ENCODE results near the gene MYL5.

Gene MYL5

DNA sequence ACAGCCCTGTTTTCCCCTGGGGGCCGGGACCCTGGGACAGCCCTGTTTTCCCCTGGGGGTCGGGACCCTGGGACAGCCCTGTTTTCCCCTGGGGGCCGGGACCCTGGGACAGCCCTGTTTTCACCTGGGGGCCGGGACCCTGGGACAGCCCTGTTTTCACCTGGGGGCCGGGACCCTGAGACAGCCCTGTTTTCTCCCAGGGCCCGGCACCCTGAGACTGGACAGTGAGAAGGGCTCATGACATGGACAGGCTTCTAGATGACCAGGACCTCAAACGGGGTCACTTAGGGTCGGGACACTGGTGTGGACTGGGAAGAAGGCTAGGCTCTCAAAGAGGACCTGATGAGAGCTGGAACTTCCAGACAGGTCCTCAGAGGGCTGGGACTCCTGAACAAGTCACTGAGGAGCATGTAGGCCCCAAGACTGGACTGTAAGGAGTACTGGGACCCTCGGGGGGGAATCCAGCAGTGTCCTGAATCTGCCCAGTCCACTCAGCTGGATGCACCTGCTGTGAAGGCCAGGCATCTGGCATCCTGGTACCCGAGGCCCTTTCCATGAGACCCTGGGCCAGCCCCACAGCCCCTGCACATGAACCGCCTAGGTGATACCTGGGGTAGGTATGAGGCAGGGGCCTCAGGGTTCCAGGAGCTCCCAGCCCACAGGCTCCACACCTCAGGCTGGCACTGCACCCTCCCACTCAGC, 33.7 kb downstream of the MYL5 start:
- DNase-seq (ENCODE audit: low read depth) = no peak

DNA sequence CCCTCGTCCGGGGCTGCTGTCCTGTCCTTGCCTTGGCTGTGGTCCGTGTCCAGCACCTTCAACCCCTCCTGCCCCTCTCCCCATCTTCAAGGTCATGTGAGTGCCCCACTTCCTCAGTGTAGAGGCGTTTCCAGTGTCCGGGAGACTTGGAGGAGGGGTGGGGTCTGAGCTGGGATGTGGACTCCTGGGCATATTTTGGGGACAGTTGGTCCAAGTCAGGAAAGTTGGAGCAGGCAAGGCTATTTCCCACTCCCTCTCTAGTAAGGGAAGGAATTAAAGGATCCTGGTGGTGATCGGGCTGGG, 34.2 kb downstream of the MYL5 start:
- no peak for DNase-seq (ENCODE audit: low read depth)

DNA sequence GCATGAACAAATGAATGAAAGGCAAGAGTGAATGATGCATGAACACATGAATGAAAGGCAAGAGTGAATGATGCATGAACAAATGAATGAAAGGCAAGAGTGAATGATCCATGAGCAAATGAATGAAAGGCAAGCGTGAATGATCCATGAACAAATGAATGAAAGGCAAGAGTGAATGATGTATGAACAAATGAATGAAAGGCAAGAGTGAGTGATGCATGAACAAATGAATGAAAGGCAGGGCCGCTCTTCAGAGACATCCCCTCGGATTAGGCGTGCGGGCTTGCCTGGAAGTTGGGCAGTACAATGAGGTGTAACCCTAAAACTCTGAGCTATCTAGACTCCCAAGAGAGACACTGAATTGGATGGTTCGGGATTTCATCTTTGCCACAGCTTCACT, 35.0 kb downstream of the MYL5 start:
- no peak for DNase-seq (ENCODE audit: low read depth)

DNA sequence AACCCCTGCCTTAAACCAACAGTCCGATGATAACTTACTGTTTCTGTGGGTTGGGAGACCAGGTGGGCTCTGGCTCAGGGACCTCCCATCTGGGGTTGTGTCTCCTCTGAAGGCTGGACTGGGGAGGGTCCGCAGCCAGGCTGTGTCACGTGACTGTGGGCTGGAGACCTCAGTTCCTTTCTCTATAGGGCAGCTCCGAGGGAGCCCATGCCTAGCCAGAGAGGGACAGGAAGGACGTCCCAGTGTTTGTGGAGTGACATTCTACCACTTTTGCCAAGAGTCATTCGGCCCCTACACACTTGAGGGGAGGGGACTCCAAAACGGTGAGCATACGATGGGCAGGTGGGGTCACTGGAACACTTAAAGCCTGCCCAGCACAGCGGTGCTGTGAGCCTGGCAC, 35.8 kb downstream of the MYL5 start:
- no peak for DNase-seq (ENCODE audit: low read depth)

DNA sequence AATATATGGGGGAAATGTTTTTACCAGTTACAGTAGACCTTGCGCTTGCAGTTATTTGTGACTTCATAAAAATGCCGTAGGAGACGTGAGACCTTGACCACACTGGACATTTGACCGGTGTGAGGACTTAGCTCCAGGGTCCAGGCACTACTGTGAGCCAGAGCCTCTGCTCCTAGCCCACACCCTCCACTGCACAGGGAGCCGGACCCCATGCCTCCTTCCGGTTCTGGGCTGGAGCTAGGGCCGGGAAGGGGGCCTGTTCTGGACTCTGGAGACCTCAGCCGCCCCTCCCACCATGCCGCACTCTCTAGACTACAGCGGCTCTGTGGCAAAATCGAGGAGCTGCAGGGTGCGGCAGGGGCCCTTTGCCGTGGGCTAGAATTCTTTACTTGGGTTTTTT, 36.6 kb downstream of the MYL5 start:
- DNase-seq (ENCODE audit: low read depth) = no peak

DNA sequence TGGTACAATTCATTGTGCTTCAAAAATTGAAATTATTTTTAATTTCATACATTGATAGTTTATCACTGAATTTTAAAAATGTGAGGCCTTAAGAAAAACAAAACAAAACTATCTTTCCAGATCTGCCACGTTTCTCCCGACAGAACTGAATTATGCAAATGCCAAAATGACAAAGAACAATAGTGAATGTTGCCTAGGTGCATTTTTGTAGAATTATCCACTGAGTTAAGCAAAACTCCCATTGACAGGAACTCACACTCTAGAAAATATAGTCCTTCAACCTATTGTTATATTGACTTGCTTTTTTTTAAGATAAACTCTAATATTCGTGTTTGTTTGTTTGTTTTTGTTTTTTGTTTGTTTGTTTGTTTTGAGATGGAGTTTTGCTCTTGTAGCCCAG, 37.8 kb downstream of the MYL5 start:
- DNase-seq (ENCODE audit: low read depth) = no peak

DNA sequence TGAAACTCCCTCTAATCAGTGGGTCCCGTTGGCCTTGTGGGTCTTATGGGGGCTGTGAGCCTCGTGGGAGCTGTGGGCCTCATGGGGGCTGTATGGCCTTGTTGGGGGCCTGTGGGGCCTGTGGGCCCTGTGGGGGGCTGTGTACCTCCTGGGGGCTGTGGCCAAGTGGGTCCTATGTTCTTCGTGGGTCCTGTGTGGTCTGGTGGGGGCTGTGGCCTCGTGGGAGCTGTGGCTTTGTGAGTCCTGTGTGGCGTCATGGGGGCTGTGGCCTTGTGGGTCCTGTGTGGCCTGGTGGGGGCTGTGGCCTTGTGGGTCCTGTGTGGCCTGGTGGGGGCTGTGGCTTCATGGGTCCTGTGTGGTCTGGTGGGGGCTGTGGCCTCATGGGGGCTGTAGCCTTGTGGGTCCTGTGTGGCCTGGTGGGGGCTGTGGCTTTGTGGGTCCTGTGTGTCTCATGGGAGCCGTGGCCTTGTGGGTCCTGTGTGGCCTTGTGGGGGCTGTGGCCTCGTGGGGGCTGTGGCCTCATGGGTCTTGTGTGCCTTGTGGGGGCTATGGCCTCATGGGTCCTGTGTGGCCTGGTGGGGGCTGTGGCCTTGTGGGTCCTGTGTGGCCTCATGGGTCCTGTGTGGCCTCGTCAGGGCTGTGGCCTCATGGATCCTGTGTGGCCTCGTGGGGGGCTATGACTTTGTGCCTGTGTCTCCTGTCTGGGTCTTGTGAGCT, 38.7 kb downstream of the MYL5 start:
- no peak for DNase-seq (ENCODE audit: low read depth)

DNA sequence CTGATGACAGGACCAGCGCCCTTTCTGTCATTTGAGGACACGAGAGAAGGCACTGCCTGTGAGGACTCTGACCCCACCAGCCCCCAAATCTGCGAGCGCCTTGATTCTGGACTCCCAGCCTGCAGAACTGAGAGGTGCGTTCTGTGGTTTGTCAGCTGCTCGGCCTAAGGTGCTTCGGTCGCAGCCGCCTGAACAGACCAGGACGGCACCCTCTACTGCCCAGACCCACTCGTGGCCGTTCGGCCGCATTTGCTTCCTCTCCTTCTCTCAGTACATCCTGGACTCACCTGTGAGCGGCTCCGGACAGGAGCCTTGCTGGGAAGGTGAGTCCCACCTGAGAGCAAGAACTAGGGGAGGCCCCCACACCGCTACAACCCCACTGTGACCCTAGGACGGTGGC, 39.7 kb downstream of the MYL5 start:
- DNase-seq (ENCODE audit: low read depth) = no peak

DNA sequence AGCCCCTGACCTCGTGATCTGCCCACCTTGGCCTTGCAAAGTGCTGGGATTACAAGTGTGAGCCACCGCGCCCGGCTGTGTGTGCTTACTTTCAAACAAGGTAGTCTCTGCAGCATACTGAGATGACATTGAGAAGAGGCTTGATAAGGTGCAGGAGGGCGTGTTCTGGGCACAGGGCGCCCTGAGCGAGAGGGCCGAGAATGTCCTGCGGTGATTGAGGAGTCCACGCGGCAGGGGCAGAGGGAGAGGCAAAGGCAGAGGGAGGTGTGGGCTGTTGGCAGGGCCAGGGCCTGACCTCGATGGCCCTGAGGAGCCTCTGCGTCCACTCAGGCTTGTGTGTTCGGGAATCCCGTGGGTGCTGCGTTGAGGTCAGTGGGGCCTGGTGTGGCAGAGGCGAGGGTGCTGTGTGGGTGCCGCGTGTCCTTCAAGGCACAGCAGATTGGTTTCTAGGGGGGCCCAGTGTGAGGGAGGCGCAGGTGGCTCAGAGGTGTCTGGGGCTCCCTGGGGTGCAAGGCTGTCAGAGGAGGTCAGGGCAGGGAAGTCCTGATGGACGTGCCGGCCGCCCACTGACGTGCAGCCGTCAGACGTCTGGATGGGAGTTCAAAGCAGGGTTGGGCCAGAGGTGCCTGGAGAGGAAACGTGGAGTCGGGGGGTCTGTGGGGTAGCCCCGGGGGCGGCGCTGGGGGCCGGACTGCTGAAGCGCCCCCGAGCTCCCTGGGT, 43.4 kb downstream of the MYL5 start:
- no peak for DNase-seq (ENCODE audit: low read depth)

DNA sequence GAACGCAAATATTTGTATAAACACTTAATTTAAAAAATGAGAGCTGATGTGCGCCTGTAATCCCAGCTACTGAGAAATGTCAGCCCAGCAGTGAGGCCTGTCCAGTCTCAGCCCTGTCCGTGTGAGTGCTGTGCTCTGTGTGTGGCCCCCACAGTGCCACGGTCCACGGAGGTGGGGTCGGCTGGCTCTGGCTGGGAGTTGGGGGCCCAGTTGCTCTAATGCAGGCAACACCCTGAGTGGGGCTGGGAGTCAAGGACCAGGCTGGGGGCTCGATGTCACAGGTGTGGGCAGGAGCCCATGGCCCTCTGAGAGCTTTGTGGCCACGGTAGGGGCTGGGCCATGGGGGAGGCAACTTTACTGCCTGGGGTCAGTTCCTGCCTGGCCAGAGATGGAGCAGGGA, 44.1 kb downstream of the MYL5 start:
- no peak for DNase-seq (ENCODE audit: low read depth)

DNA sequence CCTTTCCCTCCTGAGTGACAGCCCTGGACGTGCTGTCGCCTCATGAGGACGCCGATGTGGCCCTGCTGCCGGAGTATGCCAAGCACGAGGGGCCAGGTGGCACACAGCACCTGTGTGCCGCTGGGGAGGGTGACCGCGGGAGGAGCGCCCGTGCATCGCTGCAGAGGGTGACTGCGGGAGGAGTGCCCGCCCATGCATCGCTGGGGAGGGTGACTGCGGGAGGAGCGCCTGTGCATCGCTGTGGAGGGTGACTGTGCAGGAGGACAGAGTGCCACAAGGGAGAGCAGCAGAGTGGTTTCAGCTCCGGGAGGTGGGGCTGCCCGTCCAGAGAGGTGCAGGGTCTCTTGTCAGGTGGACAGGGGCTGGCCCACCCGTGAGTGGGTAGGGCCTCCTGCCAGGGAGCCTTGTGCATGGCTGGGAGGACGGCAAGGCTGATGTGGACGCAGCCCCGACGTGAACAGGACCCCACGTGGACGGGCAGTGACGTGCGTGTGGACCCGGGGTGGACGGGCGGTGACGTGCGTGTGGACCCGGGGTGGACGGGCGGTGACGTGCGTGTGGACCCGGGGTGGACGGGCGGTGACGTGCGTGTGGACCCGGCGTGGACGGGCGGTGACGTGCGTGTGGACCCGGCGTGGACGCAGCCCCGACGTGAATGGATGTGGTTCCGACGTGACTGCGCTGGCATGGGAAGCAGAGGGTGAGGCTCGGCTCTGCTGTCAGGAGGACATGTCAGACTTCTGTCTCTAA, 45.9 kb downstream of the MYL5 start:
- no peak for DNase-seq (ENCODE audit: low read depth)

DNA sequence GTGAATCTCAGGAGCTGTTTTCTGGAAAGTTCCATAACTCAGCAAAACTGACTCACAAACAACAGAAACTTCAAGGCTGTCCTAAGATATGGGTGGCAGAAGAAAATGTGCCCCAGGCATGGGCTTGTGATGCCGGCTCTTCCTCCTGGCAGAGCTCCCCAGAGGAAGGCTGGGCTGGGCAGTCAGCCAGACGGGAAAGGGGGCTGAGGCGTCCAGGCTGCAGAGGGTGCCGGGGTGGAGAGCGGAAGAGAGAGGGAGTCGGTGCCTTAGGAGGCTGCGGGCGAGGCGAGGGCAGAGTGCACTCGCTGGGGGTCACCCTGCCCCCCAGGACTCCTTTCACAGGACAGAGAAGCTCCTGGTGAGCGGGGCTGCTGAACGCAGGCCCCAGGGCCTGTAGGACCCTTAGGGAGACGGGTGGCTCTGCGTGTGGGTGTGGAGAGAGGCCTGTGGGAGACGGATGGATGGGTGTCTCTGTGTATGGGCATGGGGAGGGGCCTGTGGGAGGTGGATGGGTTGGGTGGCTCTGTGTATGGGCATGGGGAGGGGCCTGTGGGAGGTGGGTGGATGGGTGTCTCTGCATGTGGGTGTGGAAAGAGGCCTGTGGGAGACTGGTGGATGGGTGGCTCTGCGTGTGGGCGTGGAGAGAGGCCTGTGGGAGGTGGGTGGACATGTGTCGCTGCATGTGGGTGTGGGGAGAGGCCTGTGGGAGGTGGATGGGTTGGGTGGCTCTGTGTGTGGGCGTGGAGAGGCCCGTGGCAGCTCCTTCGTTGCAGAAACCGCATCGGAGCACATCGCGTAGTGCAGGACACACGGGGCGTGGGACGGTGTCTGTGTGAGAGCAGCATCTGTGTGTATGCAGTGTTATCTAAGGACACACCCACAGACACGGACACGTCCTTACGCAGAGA, 47.2 kb downstream of the MYL5 start:
- DNase-seq (ENCODE audit: low read depth) = no peak

DNA sequence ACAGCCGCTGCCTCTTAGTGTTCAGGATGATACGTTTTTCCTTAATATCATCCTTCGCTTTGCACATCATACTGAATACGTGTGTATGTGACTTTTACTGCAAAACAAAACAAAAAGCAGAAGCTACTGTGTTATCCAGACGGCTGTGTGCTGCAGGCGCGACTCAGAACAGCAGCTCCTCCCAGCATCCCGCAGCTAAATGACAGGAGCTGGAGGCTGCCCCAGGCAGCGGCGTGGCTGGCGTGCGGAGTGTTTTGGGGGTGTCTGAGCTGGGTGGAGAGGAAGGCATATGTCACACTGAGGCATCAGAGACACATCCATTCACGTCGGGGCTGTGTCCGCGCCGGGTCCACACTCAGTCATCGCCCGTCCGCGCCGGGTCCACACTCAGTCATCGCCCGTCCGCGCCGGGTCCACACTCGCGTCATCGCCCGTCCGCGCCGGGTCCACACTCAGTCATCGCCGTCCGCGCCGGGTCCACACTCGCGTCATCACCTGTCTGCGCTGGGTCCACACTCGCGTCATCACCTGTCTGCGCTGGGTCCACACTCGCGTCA, 47.9 kb downstream of the MYL5 start:
- no peak for DNase-seq (ENCODE audit: low read depth)

DNA sequence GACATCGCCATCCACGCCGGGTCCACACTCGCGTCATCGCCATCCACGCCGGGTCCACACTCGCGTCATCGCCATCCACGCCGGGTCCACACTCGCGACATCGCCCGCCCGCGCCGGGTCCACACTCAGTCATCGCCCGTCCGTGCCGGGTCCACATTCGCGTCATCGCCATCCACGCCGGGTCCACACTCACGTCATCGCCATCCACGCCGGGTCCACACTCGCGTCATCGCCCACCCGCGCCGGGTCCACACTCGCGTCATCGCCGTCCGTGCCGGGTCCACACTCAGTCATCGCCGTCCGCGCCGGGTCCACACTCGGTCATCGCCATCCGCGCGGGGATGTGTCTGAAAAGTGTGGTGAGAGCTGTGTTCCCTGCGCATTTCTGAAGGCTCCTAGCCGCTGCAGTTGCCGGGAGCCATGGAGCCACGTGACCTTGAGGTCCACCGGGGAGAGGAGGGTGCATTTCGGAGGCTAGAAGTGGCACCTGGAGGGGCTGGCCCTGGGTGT, 48.6 kb downstream of the MYL5 start:
- no peak for DNase-seq (ENCODE audit: low read depth)

DNA sequence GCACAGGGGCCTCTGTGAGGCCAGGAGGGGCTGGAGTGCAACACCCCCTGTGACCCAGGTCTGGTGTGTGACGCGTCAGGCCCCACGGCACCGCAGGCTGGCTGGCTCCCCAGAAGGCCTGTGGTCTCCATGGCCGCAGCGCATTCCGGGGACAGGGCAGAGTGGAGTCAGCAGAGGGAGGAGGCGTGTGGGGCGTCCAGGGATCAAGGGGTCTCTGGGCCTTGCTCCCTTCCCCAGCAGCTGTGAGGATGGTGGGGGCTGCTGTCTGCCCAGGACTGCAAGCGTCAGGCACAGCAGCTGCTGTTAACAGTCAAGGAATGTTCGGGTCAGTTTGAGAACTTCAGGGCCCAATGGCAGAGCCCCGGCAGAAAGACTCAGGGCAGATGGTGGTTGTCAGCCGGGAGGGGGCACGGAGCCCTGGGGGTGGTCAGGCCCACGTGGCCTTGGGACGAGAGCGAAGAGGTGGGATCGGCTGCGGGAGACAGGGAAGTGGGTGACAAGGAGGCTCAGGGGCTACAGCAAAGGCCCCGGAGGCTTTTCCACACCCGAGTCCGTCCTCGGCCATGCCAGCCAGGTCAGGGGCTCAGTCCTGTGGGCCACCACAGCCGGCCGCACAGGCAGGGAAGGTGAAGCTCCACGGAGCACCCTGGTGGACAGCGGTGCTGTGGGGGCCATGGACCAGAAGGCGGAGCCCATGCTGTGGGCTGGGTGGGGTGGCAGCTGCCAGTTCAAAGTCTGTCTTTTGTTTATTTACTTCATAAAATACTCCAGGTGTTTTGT, 49.6 kb downstream of the MYL5 start:
- DNase-seq (ENCODE audit: low read depth) = no peak

DNA sequence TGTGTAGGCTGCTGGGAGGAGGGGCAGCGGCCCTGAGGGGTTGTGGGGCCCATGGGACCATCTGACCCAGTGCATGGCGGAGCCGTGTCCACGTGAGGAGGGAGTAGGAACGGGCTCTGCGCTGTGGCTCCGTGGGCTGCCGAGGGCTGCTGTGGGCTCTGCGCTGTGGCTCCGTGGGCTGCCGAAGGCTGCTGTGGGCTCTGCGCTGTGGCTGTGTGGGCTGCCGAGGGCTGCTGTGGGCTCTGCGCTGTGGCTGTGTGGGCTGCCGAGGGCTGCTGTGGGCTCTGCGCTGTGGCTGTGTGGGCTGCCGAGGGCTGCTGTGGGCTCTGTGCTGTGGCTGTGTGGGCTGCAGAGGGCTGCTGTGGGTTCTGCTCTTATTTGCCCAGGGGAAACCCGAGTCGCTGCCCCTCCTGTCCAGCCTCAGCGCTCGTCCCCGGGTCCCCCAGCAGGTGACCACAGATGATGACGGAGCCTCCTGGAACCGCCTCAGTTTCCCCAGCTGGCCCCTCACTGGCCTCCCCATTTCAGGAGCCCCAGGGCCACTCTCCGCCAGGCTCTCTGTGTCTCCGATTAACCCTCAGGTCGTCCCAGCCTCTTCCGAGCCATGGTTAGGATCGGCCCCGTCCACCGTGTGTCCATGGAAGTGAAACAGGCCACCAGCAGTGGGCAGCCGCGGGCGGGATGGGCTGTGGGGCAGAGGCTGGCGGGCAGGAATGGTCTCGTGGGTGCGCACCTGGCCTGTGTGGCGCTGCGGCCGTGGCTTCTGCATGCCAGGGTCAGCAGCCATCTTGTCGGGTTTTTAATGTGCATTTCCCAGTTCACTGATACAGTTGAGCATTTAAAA, 51.3 kb downstream of the MYL5 start:
- DNase-seq (ENCODE audit: low read depth) = no peak

DNA sequence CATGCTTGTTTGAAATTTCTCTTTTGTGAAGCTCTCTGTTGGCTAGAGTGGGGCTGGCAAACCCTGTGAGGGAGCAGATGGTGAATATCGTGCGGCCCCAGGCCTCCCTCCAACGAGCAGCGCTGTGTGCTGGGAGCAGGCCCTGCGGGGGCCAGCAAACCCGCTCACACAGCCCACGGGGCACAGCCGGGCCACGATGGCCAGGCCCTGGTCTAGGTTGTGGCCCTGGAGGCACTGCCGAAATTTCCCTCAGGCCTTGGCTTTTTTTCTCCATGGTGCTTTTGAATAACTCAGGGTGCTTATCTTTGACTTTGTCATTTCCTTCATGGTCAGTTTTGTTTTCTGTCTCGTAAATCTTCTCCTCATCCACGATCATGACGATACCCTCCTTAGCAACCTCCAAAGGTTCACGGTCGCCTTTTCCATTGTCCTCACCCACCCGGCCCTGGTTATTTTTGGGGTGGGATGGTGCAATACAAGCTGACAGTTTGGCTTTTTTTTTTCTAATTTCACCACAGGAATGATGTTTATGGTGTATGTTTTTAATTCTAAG, 52.0 kb downstream of the MYL5 start:
- no peak for DNase-seq (ENCODE audit: low read depth)

DNA sequence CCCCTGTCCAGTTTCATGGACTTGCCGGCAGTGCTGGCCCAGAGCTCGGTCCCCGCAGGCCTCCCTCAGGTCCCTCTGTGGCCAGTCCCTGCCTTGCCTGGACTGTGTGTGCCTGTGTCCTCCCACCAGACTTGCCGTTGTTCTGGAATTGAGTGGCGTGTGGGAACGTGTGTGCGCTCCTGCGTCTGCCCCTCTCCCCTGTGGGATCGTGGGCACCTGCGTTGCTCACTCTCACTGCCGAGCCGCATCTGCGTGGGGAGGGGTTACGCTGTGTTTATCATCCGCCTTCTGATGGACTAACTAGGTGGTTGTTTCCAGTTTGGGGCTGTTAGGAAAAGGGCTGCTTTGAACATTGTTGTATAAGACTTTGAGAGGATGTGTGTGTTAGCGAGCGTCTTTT, 52.5 kb downstream of the MYL5 start:
- DNase-seq (ENCODE audit: low read depth) = no peak

DNA sequence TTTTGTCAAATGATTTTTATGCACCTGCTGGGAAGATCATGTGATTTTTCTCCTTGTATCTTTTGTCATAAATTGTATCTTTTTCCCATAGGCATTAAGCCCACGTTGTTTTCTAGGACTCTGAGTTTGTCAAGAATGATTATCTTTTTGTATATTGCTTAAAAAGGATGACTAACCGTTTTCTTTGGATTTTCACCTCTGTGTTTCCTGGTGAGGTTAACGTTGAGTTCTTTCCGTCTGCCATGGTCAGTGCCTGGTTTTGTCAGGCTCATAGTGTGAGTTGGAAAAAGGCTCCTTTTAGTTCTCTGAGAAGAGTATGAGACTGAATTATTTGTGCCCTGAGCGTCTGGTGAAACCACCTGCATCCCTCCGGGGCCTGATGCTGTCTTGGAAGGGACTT, 53.2 kb downstream of the MYL5 start:
- no peak for DNase-seq (ENCODE audit: low read depth)

Data from stimulated activated CD8-positive, alpha-beta memory T cell treated with anti-CD3 and anti-CD28 coated beads, Interleukin-7, amount 100 ng/mL, for 24 hours (primary cell).